HG02642 (cell line): ENCODE data around the gene KCND1.
"Not testable (repeated sequence)": the region's sequence is repeated elsewhere in the genome, so short reads cannot be mapped to it uniquely, and the experiment has no call there.

Experiments used
- ATAC-seq: cut with Tn5 transposase; IDR thresholded peaks from one replicate; pipeline ENCODE4 v1.9.1; 2021; ENCODE audit warnings: mild to moderate bottlenecking; ENCODE audit not compliant: unreplicated experiment, poor library complexity

Gene KCND1

DNA sequence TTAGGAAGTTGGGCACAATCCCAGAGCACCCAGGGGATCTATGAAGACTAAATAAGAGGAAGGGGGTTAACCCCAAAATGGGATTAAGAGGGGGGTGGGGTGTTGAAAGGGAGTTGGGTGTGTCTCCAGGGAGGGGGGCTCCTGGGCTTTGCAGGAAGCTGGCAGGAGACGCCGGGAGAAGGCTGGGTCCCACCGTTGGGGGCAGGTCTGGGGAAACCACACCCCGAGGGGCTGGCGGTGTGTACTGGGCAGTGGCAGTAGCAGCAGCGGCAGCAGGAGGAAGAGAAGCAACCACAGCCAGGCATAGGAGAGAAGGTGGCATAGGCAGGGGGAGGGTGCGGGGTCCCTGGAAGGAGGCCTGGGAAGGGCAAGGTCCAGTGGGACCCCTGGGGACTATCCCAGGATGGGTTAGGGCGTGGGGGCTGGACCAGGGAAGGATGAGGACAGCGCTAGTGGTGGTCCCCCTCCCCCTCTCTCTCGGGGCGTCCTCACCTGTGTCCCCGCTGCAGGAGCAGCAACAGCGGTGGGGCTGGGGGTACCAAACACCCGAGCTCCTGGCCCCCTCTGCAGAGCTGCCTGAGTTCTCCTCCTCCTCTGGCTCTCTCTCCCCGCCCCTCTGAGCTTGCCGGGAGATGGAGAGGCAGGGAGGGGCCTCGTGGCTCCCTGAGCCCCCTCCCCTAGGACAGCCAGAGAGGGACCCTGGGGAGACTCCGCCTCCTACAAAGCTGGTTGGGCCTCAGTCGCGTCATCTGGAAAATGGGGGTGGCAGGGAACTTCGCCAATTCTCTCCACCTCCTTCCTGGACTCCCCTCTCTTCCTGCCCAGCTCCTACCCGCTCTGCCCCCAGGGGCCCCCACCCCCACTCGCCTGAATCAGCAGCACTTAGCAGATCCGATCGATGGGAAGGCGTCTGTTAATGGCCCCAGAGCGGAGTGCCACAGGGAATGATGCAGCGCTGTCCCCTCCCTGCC, at the start of gene KCND1:
KCND1 (minus strand) TSS at position 596 of the 971 bp plus-strand sequence. CDS start 1,573 bp downstream, outside the sequence.
- no peak for ATAC-seq

DNA sequence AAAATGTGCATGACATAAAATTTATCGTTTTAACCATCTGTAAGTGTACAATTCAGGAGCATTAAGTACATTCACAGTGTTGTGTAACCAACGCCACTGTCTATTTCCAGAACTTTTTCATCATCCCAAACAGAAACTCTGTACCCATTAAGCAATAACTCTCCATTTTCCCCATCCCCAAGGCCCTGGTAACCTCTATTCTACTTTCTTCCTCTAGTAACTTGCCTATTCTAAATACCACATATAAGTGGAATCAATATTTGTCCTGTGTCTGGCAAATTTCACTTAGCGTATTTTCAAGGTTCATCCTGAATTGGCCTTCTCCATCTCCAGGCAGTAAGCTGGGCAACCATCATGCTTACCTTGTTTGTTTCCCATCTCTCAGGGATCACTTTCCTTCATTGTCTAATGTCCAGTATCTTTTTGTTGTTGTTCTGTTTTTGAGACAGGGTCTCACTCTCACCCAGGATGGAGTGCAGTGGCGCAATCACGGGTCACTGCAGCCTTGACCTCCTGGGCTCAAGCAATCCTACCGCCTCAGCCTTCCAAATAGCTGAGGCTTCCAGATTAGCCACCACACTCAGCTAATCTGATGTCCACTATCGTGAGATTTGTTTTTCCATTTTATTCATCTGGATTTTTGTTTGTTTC, 48.1 kb upstream of the KCND1 start:
- ATAC-seq = no peak

GRCh38 chrX:49019050-49019449, 47.4 kb upstream of the KCND1 start:
- no peak for ATAC-seq

DNA sequence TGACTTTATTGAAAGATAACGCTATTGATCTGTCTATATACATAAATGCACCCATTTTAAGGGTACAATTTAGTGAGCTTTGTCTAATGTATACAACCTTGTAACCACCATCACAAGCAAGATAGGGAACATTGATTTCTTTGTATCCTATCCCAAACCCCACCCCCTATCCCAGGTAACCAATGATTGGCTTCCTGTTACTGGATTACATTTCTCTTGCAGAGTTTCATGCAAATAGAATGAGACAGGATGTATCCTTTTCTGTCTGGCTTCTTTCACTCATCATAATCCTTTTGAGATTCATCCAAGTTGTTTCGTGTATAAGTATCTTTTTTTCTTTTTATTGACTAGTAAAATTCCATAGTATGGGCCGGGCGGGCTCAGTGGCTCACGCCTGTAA, 32.1 kb upstream of the KCND1 start:
- ATAC-seq = no peak

DNA sequence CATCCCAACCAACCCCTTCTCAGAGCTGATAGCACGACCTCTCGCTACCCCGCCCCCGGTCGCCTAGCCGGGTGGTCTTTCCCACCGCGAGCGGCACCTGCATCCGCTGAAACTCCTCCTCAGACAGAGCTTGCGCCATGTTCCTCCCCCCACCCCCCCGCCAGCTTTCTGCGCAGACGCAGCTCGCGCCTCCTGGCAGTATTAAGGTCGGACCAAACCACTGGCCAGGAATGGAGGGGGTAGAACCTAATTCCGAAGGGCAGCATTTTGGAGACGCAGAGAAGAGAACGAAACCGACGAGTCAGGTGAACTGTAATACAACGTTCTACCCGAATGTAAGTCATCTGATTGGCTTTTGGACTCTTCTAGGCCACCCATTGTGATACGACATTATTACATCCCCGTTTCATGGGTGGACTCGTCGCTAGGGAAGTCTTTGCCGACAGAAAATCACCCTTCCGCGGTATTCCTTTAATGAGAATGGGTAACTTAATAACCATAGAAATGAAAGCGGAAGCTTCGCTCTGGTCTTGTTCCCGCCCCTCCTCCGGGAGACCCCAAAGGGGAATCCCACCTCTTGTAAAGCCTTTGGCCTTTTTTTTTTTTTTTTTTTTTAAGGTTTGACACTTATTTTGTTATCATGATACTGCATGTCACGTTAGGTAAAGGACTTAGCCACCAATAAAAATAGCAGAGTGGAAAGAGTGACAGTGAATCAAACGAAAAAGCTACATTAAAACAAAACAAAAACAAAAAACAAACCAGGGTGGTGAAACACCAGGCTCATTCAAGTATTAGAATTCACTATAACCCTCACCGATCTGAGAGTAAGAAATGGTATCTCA, 30.7 kb upstream of the KCND1 start, which contains the start of gene GRIPAP1:
GRIPAP1 (minus strand) TSS at position 174 of the 845 bp plus-strand sequence; CDS start at position 139, 35 bp downstream.
- peak; percentile 83 for ATAC-seq

GRCh38 chrX:49001521-49002090, 30.0 kb upstream of the KCND1 start:
- ATAC-seq = peak; percentile 40

DNA sequence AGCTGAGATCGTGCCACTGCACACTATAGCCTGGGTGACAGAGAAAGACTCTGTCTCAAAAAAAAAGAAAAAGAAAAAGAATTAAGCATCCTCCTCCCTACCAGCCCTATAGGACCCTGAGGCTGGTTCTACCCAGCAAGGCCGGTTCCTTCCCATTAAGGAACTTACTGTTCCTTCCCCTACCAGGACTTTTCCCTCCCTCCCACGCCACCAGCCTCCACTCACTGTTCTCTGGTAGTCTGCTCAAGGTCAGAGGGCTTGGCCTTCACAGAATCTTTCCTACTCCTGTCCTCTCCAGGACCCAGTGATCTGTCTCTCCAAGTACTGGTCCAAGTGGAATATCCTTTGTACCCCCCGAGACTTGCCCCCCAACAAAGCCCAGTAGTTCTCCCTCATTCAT, 29.0 kb upstream of the KCND1 start:
- ATAC-seq = no peak

GRCh38 chrX:48999030-48999429, 27.4 kb upstream of the KCND1 start:
- ATAC-seq = no peak

- ATAC-seq = no peak
Measured at GRCh38 chrX:48998391-48998790, 26.7 kb upstream of the KCND1 start.

GRCh38 chrX:48997865-48998264, 26.2 kb upstream of the KCND1 start:
- ATAC-seq = no peak

DNA sequence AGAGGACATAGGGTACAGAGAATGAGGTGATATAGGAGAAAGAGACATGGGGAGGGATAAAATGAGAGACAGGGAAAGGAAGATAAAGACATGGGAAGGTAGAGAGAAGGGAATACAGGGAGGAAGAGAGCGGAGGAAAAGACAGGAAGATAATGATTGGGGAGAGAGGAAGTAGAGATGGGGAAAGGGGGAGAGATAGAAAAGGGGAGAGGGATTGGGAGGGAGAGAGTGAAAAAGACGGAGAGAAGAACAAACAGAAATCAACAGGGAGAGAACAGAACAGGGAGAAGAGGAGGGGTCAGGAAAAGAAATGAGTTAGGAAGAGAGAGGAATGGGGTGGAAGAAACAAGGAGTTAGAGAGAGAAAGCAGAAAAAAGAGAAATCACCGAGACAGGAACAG, 25.8 kb upstream of the KCND1 start:
- no peak for ATAC-seq

GRCh38 chrX:48996969-48997368, 25.3 kb upstream of the KCND1 start:
- no peak for ATAC-seq

DNA sequence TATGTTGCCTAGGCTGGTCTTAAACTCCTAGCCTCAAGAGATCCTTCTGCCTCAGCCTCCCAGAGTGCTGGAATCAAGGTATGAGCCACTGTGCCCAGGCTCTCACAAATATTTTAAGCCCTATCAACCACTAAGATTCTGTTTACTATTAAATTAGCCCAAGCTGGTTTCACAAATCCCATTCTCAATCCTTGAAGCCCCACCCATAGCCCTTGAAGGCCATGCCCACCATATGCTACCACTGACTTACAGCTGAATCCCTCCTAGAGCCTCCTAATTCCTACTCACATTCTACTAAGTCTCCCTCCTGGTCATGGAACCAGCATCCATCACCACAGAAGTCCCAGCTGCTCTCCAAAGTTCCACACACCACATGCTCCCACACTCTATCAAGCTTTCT, 20.7 kb upstream of the KCND1 start:
- no peak for ATAC-seq

DNA sequence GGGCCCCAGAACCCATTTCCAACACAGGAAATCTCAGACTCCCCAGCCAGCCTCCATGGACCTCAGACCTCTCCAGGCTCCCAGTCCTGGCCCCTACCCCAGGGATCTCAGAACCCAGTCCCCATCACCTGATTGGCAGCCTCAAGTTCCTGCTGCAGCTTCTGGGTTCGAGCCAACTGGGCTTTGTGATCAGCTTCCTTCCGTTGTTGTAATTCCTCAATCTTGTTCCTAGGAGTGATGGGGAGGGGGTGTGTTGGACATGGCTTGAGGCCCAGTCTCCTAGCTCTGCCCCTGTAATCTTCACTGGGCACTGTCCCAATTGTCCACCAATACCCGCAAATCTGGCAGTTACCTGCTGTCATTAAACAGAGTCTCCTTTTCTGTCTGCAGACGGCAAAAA, 17.8 kb upstream of the KCND1 start:
- ATAC-seq = no peak

DNA sequence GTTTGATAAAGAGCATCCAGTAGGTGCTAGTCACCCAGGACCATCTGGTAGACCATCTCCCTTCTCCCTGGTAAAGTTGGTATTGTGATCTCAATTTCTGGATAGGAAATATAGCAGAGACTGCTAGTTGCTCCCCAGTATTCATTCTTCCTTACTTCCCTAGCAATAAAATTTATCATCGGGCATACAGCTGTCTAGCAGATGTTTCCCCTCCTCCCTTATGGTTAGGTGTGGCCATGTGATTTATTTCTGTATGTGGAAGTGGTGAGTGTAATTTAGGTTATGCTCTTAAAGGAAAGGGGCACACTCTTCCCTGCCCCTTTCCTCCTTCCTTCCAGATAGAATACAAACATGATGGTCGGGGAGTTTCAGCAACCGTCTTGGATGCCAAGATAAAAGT, 12.3 kb upstream of the KCND1 start:
- no peak for ATAC-seq

- no peak for ATAC-seq
Measured at GRCh38 chrX:48983081-48983480, 11.4 kb upstream of the KCND1 start.

DNA sequence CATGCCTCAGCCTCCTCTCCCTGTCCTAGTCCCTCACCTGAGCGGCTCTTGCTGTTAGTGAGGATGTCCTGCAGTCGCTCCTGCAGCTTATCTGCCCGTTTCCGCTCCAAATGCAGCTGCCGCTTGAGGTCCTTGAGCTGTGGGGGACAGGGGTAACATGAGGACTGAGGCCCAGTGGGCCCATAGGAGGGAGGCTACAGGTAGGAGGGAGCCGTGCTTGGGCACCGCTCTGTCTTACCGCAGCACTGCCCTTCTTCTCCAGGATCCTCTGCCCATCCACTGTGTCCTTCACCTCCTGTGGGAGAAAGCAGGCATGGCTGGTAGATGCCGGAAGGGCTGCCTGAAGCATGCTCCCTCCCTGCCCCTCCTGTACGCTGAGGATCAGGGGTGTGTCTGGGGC, 9.5 kb upstream of the KCND1 start:
- no peak for ATAC-seq

- ATAC-seq = not testable (repeated sequence)
Measured at GRCh38 chrX:48980341-48980740, 8.7 kb upstream of the KCND1 start.

GRCh38 chrX:48978226-48978625, 6.6 kb upstream of the KCND1 start:
- no peak for ATAC-seq

- no peak for ATAC-seq
Measured at GRCh38 chrX:48976086-48976485, 4.4 kb upstream of the KCND1 start.
